ENCODE data around the gene SPPL2A. TPM values are rescaled to one million over a fixed set of nuclear protein-coding genes. Genes with fewer than 3 reads are reported as not detected.
"Not testable (repeated sequence)": the region's sequence is repeated elsewhere in the genome, so short reads cannot be mapped to it uniquely, and the experiment has no call there.

The SPPL2A gene
- total RNA-seq, 1 experiment from 2014 or later, result 64.4 TPM

DNA sequence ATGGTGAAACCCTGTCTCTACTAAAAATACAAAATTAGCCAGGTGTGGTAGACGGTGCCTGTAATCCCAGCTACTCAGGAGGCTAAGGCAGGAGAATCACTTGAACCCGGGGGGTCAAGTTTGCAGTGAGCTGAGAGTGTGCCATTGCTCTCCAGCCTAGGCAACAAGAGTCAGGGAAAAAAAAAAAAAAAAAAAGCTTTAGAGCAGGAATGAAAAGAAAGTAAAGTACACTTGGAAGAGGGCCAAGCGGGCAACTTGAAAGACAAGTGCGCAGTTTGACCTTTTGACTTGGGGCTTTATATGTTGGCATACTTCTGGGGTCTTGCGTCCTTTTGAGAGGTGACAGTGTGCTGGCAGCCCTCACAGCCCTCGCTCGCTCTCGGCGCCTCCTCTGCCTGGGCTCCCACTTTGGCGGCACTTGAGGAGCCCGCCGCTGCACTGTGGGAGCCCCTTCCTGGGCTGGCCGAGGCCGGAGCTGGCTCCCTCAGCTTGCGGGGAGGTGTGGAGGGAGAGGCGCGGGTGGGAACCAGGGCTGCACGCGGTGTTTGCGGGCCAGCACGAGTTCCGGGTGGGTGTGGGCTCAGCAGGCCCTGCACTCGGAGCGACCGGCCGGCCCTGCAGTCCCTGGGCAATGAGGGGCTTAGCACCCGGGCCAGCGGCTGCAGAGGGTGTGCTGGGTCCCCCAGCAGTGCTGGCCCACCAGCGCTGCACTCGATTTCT, 46.1 kb upstream of the SPPL2A start:
- not testable (repeated sequence) for H3K27me3 Mint-ChIP-seq (ENCODE audit: low read depth); H4K8ac ChIP-seq (replicated peaks; ENCODE audit: insufficient read length, low read depth, low read length); H3K18ac ChIP-seq (ENCODE audit: insufficient read length, low read depth, low read length); H3K9me3 ChIP-seq (ENCODE audit: control insufficient read depth, low read depth, low read length); H2BK15ac ChIP-seq (ENCODE audit: low read depth, low read length); H3K36me3 Mint-ChIP-seq (ENCODE audit: insufficient read depth in 1 of 3, low read depth in 3 of 3); H3K23me2 ChIP-seq (ENCODE audit: insufficient read length, low read depth, low read length, poor library complexity, severe bottlenecking); H2AK5ac ChIP-seq (ENCODE audit: insufficient read length, low read length); H2BK120ac ChIP-seq (ENCODE audit: low read depth, low read length, poor library complexity, severe bottlenecking); H3K4me2 ChIP-seq (ENCODE audit: insufficient read depth, insufficient read length, low read length); H3K23ac ChIP-seq (ENCODE audit: insufficient read length, low read depth, low read length); H2BK12ac ChIP-seq (ENCODE audit: insufficient read length, low read depth, low read length); H3T11ph ChIP-seq (ENCODE audit: low read length); H3K4me3 Mint-ChIP-seq; H4K91ac ChIP-seq (ENCODE audit: insufficient read length, low read depth, low read length); H3K56ac ChIP-seq (ENCODE audit: insufficient read length, low read depth, low read length); H4K5ac ChIP-seq (ENCODE audit: insufficient read length, low read depth, low read length); H3K27me3 ChIP-seq (ENCODE audit: insufficient read depth, low read length); DNase-seq; H2AFZ ChIP-seq (ENCODE audit: low read length); H3K9me3 Mint-ChIP-seq; H3K4me1 Mint-ChIP-seq; H2BK20ac ChIP-seq (ENCODE audit: low read depth, low read length, poor library complexity, severe bottlenecking); H3K79me1 ChIP-seq (ENCODE audit: insufficient read depth, low read depth, low read length, poor library complexity, severe bottlenecking); H3K4me1 ChIP-seq (ENCODE audit: insufficient read depth, low read length); H3K14ac ChIP-seq (ENCODE audit: insufficient read depth, low read length); H2BK5ac ChIP-seq (ENCODE audit: insufficient read length, low read length); H3K27ac ChIP-seq (ENCODE audit: insufficient read length, low read depth, low read length); H4K20me1 ChIP-seq (ENCODE audit: control insufficient read depth, insufficient read depth, insufficient read length); H3K27ac Mint-ChIP-seq; H3K4ac ChIP-seq (ENCODE audit: low read depth, low read length); H3K9ac ChIP-seq (ENCODE audit: extremely low read depth, insufficient read length, low read length); H3K79me2 ChIP-seq (ENCODE audit: insufficient read depth, low read length)
- no CpG with 5 or more reads among the region's 30 CpGs for WGBS (ENCODE audit: extremely low coverage, insufficient read length, low lambda C conversion rate)
